Omental fat pad (tissue), 4 donors: ENCODE data around the gene TCF3. TPM values are rescaled to one million over a fixed set of nuclear protein-coding genes. Genes with fewer than 3 reads are reported as not detected.

Experiments used
- ATAC-seq: fragments of 150-250 bp; one replicate; pipeline ENCODE4 v1.9.1; 2016; ENCODE audit warnings: mild to moderate bottlenecking, moderate library complexity; ENCODE audit not compliant: low FRiP score
- DNase-seq: peaks from one replicate; pipeline ENCODE4 v3.0.0-alpha.2; 2019; ENCODE audit warnings: low spot score
- total RNA-seq, 4 donors: library from RNA; depleted of rRNA; stranded (reverse); fragments of >200 nt; gene quantifications; one replicate each; pipeline ENCODE4 v1.1.0, GENCODE V29; 2016
- TF ChIP-seq, protein P1 (sequence below), 3 donors: fragments of 450-650 bp; IDR thresholded peaks; one replicate each; pipeline ENCODE4 v1.5.1; 2016 to 2017; ENCODE audit warnings: antibody characterized with exemption in 3 of 3, mild to moderate bottlenecking in 3 of 3, moderate library complexity in 2 of 3

The TCF3 gene
- total RNA-seq, 4 donors from 2014 or later: 24.2 to 46.6 (median 40.4) TPM

DNA sequence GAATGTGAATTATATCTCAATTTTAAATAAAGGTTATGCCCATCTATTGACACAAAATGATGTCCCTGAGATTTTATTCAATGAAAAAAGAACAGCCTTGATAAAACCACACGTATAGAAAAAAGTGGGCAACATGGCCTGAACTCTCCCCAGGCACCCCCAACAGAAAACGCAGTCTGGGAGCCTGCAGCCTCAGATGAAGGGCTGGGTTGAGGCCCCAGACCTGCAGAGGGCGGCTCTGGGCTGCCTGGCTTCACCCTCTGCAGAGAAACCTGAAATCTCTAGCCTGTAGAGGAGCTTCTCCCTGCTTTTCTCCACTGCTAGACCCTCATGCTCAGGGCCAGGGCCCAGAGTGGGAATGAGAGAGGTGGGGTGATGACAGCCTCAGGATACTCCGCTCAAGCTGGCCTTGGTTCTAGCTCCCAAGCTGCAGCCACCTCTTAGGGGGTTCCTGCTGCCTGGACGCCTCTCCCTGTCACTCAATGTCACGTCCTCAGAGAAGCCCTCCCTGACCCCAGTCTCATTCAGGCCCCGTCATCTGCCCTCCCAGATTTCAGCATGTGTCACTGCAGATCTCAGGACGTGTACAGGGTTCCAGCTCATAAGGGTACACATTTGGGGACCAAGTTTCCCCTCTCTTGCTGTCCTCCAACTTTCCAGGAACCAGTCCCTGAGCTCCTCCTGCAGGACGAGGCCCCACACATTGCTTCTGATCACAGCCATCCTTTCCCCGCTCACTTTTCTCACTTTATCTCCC, 61.6 kb downstream of the TCF3 start:
- TF ChIP-seq, protein P1, sequence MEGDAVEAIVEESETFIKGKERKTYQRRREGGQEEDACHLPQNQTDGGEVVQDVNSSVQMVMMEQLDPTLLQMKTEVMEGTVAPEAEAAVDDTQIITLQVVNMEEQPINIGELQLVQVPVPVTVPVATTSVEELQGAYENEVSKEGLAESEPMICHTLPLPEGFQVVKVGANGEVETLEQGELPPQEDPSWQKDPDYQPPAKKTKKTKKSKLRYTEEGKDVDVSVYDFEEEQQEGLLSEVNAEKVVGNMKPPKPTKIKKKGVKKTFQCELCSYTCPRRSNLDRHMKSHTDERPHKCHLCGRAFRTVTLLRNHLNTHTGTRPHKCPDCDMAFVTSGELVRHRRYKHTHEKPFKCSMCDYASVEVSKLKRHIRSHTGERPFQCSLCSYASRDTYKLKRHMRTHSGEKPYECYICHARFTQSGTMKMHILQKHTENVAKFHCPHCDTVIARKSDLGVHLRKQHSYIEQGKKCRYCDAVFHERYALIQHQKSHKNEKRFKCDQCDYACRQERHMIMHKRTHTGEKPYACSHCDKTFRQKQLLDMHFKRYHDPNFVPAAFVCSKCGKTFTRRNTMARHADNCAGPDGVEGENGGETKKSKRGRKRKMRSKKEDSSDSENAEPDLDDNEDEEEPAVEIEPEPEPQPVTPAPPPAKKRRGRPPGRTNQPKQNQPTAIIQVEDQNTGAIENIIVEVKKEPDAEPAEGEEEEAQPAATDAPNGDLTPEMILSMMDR (IDR thresholded peaks at IDR 0.05): no peak
- ATAC-seq: no peak
- no peak for DNase-seq

DNA sequence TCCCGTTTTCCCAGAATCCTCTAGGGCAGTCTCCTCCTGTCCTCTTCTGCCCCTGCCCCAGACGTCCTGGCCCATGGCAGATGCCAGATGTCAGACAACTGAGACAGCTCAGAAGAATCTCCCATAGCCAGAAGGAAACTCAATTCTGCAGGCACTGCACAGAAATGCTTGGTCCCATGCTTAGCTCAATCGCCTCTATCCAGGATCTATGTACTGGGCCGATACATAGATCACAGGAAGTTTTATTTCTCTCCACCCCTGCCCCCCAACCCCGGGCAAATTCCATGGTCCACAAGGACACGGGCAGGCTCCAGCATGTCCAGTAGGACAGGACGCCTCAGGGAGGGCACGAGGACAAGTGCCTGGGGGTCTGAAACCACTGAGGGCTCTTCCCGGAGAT, 64.5 kb downstream of the TCF3 start:
- TF ChIP-seq, protein P1 (IDR thresholded peaks at IDR 0.05): no peak
- no peak for DNase-seq
- ATAC-seq: no peak

DNA sequence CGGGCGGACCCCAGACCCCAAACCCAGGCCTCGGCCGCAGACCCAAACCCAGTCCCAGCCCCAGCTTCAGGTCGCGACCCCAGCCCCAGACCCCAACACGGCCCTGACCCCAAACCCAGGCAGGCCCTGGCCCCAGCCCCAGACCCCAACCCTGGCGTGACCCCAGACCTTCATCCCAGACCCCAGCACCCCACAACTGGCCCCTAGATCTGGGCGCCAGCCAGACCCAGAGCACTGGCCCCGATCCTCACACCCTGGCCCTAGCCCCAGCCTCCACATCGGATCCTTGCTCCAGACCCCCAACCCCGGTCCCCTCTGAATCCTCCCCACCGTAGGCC, 67.2 kb downstream of the TCF3 start:
- DNase-seq (no peak), ATAC-seq (no peak)
- TF ChIP-seq, protein P1 (IDR thresholded peaks at IDR 0.05): no peak

DNA sequence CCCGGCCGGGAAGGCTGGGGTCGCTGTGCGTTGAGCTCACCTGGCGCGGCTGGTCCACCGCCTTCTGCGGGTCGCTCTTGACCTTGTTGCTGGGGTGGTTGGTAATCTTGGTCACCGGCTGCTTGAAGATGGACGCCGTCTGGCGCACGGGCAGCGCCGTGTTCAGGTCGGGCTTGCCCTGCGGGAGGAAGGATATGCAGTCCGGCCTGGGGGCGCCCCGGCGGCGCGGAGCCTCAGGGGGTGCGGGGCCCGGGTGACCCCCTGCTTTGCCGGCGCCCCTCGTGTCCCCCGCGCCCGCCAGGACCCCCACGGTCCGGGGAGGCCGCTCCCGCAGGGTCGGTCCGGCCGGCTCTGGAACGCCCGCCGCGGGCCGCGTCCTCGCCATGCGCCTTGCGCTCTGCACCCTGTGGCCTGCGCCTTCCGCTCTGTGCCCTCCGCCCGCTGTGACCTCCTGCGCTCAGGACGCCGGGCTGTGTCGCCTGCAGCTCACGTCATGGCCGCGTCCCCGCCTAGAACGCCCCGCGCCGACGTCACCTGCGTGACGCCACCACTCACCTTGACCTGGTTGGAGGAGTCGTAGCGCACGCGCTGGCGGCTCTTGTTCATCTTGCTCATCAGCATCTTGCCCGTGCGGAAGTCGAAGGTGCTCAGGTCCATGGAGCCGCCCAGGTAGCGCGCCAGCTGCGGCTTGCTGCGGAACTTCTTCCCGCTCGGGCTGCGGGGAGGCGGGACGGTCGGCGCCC, 67.7 kb downstream of the TCF3 start:
- DNase-seq (no peak), ATAC-seq (no peak)
- TF ChIP-seq, protein P1 (IDR thresholded peaks at IDR 0.05): no peak

DNA sequence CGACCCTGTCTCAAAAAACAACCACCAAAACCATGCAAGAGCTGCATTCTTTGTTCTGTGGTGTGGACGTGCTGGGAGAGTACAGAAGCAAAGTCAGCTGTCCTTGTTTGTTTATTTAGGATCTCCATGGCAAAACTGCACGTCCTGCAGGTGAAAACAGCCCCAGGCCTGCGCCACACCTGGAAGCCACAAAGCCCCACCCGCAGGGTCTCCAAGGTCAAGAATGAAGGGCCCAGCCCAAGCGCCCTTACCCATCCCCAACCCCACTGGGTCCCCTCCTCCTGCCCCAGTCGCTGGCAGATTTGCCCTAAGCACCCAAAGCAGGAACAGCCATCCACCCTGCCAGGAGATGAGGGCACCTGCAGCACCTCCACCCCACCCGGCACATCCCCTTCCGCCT, 70.2 kb downstream of the TCF3 start:
- no peak for ATAC-seq
- TF ChIP-seq, protein P1 (IDR thresholded peaks at IDR 0.05): no peak
- no peak for DNase-seq

DNA sequence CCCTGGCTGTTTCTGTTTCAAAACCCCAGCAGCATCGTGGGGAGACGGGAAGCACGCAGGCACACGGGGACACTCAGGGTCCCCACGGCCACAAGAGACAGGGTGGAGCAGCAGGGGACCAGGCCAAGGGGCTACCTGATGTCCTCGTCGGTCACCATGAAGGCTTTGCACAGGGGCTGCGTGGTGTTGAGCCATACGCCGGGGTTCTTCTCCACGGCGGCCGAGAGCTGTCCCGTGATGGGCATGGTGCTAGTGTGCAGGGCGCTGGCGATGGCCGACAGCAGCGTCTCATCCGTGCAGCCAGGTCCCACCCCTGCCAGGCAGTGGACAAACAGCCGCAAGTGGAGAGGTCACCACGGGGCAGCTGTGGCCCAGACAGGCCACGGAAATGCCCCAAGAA, 71.5 kb downstream of the TCF3 start:
- TF ChIP-seq, protein P1 (IDR thresholded peaks at IDR 0.05): no peak
- no peak for DNase-seq
- no peak for ATAC-seq

DNA sequence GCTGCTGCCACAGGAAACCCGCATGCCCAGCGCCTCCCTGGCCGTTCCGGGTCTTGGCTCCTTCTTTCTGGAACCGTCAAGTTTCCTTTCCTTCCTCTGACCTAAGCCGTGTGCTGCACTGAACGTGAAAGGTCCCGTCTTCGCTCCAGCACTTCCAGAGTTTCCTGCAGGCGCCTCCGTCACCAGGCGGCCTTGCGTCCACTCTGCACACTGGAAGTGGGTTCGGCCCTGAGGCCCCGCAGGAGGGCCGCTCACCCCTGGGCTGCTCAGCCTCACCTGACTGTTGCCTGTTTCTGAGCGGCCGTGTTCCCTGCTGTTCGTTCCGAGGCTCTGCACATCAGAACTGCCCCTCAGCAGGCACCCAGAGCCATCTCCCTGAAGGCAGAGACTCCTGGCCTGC, 72.0 kb downstream of the TCF3 start:
- no peak for ATAC-seq

More for the DNA sequence above, 72.0 kb downstream of the TCF3 start:
- TF ChIP-seq, protein P1 (IDR thresholded peaks at IDR 0.05): no peak
- no peak for DNase-seq
